Ascending aorta (tissue), 2 donors: ENCODE measurements around the gene CFB. TPM values are rescaled to one million over a fixed set of nuclear protein-coding genes. Genes with fewer than 3 reads are reported as not detected.

Source experiments
- DNase-seq, 2 donors: peaks; one replicate each; pipeline ENCODE4 v3.0.0-alpha.2; 2019; ENCODE audit warnings: low spot score in 2 of 2
- H3K27ac ChIP-seq, 2 donors: fragments of 200-600 bp; sonication (generic); one replicate each; pipeline ENCODE4 v1.5.1; 2016 to 2017; ENCODE audit warnings: mild to moderate bottlenecking in 1 of 2
- H3K27me3 ChIP-seq: fragments of 200-600 bp; sonication (generic); one replicate; pipeline ENCODE4 v1.5.1; 2017
- H3K36me3 ChIP-seq, 2 donors: fragments of 200-600 bp; sonication (generic); one replicate each; pipeline ENCODE4 v1.5.1; 2016
- H3K4me1 ChIP-seq, 2 donors: fragments of 200-600 bp; sonication (generic); one replicate each; pipeline ENCODE4 v1.5.1; 2016 to 2017; ENCODE audit warnings: mild to moderate bottlenecking in 1 of 2
- H3K4me3 ChIP-seq, 2 donors: fragments of 200-600 bp; sonication (generic); one replicate each; pipeline ENCODE4 v1.5.1; 2016 to 2017; ENCODE audit warnings: mild to moderate bottlenecking in 1 of 2
- H3K9me3 ChIP-seq, 2 donors: fragments of 200-600 bp; sonication (generic); one replicate each; pipeline ENCODE4 v1.5.1; 2016
- intact Hi-C: fragments of 100-400 bp; cut with DNase I; formaldehyde crosslinking; loops from one replicate; pipeline ENCODE4 v1.15.1; 2023
- total RNA-seq: library from RNA; depleted of rRNA; stranded (reverse); fragments of >200 nt; gene quantifications from one replicate; pipeline ENCODE4 v1.1.0, GENCODE V29; 2016
- TF ChIP-seq, protein P1 (sequence below), 3 experiments: fragments of 200-600 bp in 2 of 3; fragments of 450-650 bp in 1 of 3; sonication (generic) in 2 of 3; IDR thresholded peaks; one replicate each; pipeline ENCODE4 v1.5.1; 2016 to 2019; ENCODE audit warnings: antibody characterized with exemption in 3 of 3, mild to moderate bottlenecking in 1 of 3, moderate library complexity in 1 of 3

Gene CFB
- total RNA-seq, 1 donor from 2014 or later, result 132 TPM

DNA sequence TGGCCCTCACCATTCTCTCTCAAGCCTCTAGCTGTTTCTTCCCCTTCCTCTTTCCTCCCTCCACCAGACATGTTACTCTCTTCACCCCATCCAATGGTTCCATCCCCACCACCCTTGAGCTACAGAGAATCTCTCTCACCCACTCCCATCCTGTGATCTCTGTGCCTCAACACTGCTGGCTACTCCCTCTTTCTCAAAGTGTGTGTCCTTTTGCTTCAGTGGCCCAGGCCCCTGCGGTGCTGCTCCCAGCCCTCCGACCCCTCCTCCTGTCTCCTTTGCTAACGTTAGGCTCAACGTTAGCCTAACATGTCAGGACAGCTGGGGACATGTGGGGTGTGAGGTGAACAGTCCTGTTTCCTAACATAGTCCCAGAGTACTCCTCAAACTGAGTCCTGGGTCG is 7.0 kb downstream of the CFB start:
- Histone ChIP-seq H3K36me3 (peaks cover 39 to 54% of the 10 kb centered on the region in 2 donors), H3K4me3 (no peak overlapping the region)
- intact Hi-C loops, result loop anchor here (5.0 kb wide), 1 partner anchor 271 kb away; the partner anchor contains the start of gene LY6G5C

DNA sequence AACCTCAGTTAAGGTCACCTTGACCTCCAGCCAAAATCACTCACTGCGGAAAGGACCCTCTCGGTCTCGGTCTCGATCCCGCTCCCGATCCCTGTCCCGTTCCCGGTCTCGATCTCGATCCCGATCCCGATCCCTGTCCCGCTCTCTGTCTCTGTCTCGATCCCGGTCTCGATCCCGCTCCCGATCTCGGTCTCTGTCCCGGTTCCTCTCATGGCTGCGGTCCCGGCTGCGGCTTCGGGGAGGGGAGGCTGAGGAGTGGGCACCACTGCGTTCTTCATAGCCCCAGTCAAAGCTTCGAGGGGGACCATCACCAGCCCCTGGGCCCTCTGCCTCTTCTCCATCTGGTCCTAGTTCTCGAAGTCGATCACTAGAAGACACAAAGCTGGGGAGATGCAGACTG is 8.6 kb downstream of the CFB start:
- intact Hi-C loops, result loop anchor here (5.0 kb wide), 1 partner anchor 272 kb away; the partner anchor contains the start of gene LY6G5C
- Histone ChIP-seq H3K27ac (no peak overlapping the region), H3K4me1 (peaks cover 3 to 15% of the 10 kb centered on the region in 2 donors), H3K9me3 (no peaks in the 10 kb centered on the region), H3K36me3 (peaks cover 39 to 54% of the 10 kb centered on the region in 2 donors), H3K27me3 (no peaks in the 10 kb centered on the region), H3K4me3 (no peak overlapping the region)
- TF ChIP-seq, protein P1, sequence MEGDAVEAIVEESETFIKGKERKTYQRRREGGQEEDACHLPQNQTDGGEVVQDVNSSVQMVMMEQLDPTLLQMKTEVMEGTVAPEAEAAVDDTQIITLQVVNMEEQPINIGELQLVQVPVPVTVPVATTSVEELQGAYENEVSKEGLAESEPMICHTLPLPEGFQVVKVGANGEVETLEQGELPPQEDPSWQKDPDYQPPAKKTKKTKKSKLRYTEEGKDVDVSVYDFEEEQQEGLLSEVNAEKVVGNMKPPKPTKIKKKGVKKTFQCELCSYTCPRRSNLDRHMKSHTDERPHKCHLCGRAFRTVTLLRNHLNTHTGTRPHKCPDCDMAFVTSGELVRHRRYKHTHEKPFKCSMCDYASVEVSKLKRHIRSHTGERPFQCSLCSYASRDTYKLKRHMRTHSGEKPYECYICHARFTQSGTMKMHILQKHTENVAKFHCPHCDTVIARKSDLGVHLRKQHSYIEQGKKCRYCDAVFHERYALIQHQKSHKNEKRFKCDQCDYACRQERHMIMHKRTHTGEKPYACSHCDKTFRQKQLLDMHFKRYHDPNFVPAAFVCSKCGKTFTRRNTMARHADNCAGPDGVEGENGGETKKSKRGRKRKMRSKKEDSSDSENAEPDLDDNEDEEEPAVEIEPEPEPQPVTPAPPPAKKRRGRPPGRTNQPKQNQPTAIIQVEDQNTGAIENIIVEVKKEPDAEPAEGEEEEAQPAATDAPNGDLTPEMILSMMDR (IDR thresholded peaks at IDR 0.05), result no peak
- DNase-seq, result no peak

More for the DNA sequence above, 7.0 kb downstream of the CFB start:
- TF ChIP-seq, protein P1 (IDR thresholded peaks at IDR 0.05), result no peak
- peaks cover 0 to 7% of the 10 kb centered on the region in 2 donors for H3K4me1 ChIP-seq
- no peak for DNase-seq
- H3K27ac ChIP-seq, result no peak overlapping the region
- no peaks in the 10 kb centered on the region for H3K27me3 ChIP-seq
- no peaks in the 10 kb centered on the region for H3K9me3 ChIP-seq

DNA sequence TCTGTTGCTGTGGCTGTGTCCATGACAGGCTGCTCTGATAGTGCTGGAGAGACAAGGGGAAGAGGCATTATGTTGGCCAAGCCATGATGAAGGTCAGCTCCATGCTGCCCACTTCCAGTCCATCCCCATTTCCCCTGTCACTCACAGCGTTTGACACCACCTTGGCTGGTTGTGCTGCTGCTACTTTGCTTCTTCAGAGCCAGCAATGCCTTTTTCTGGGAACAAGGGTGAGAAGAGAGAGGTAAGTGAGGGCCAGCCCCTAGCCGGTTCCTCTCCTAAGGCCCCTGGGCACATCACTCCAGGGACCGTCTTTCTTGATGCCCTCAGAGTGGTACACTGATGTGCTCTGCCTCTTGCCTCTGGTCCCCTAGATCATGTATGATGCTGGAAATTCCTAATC is 10.9 kb downstream of the CFB start:
- Histone ChIP-seq H3K36me3 (peaks cover 44 to 64% of the 10 kb centered on the region in 2 donors), H3K9me3 (no peaks in the 10 kb centered on the region), H3K27ac (no peak overlapping the region), H3K4me1 (peaks cover 3 to 23% of the 10 kb centered on the region in 2 donors), H3K4me3 (no peak overlapping the region), H3K27me3 (no peaks in the 10 kb centered on the region)
- intact Hi-C loops, result loop anchor here (5.0 kb wide), 2 partner anchors 196 to 289 kb away; partner anchors contain the start of genes CSNK2B, LY6G5B, PPT2 and PRRT1
- TF ChIP-seq, protein P1 (IDR thresholded peaks at IDR 0.05), result no peak
- DNase-seq, result no peak

DNA sequence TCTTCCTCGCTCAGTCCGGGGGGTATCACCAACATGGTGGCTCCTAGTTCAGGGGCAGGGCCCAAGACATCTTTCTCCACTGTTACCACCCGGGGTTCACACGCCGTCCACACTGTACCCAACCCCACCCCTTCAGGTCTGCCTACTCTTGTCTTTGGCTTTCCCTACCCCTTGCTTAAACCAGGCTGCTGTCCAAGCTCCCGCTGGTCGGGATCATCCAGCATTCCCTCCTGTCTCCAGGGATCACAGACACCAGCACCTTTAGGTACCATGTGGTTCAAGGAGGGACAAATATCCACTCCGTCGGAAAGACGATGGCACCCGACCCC is 12.5 kb downstream of the CFB start:
- Histone ChIP-seq H3K27me3 (no peaks in the 10 kb centered on the region), H3K27ac (peak overlapping the region; percentile 85 to 88), H3K4me3 (peak overlapping the region; percentile 78 to 96), H3K9me3 (no peaks in the 10 kb centered on the region), H3K36me3 (peaks cover 51 to 69% of the 10 kb centered on the region in 2 donors), H3K4me1 (peaks cover 3 to 23% of the 10 kb centered on the region in 2 donors)
- intact Hi-C loops, result loop anchor here (5.0 kb wide), 2 partner anchors 194 to 291 kb away; partner anchors contain the start of genes CSNK2B, LY6G5B, PPT2 and PRRT1
- TF ChIP-seq, protein P1 (IDR thresholded peaks at IDR 0.05), result no peak
- no peak for DNase-seq

DNA sequence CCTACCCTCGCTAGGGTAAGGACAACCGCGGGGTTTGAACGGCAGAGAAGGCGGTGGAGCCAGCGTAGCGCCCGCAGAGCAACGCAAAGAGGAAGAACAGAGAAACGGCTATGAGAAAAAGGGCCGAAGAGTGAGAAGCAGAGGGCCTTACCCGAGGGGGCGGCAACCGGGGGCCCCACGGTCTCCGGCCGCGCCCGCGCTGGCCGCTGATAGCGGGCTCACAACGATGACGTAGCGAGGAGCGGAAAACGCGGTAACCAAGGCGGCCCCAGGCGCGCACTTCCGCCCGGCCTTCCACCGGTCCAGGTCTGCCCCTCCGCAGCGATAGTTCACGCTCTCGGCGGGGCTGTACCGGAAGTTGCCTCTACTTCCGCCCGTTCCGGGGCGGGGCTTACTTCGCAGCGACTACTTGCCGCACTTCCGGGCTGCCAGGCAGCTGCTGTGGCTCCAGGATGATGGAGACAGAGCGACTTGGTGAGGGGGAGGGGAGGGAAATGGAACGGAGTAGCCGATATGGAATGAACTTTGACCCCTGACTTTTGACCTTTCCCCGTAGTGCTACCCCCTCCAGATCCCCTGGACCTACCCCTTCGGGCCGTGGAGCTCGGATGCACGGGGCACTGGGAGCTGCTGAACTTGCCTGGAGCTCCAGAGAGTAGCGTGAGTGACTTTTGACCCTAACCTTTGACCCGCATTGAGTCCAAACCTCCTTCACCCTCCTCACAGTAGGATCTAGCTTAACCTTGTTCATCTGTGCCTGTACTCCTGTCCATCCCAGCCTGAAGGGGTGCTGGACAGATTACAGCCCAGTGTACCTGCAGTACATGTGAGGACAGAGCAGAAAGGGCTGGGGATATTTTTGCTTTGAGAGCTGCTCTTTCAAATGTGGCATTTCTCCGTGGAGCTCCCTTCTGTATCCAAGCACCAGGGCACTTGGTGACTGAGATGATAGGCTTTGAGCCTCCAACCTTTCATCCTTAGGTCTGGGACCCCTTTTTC is 13.1 kb downstream of the CFB start, which contains the start of the genes NELFE and SKIC2:
Gene NELFE (minus strand): TSS at position 231 of the 999 bp plus-strand sequence. CDS start 525 bp downstream, outside the sequence.
Gene SKIC2 (plus strand): TSS at position 435 of the 999 bp plus-strand sequence. CDS start 18 bp downstream, at position 453.
- Histone ChIP-seq H3K4me1 (peaks cover 3 to 23% of the 10 kb centered on the region in 2 donors), H3K36me3 (peaks cover 51 to 69% of the 10 kb centered on the region in 2 donors), H3K27me3 (no peaks in the 10 kb centered on the region), H3K9me3 (no peaks in the 10 kb centered on the region), H3K4me3 (peak within 1 kb of the TSS; percentile 78 to 96), H3K27ac (peak within 1 kb of the TSS; percentile 85 to 88)
- peak; percentile 92 to 99 for DNase-seq
- TF ChIP-seq, protein P1 (IDR thresholded peaks at IDR 0.05), result no peak
- intact Hi-C loops, result loop anchor here (1.0 to 5.0 kb wide), 4 partner anchors 13 to 292 kb away; partner anchors contain the start of genes CSNK2B, DXO, LY6G5B and PPT2
